K562 (cell line): ENCODE measurements around the gene PTPRG. TPM values are rescaled to one million over a fixed set of nuclear protein-coding genes. Genes with fewer than 3 reads are reported as not detected.
"Not testable (repeated sequence)": the region's sequence is repeated elsewhere in the genome, so short reads cannot be mapped to it uniquely, and the experiment has no call there.

Experiments used
- ATAC-seq: fragments of 200-7000 bp; cut with Tn5 transposase; 3 replicates; pipeline ENCODE4 v1.9.1; 2020; ENCODE audit warnings: moderate library complexity
- BruUV-seq: library from RNA; stranded (reverse); fragments of 400-500 nt; replicated peaks from 2 replicates; lab custom pipeline; 2021; lab: Mats Ljungman, UMichigan
- CTCF ChIA-PET: fragments of 300-600 bp; formaldehyde crosslinking; extraction: SDS; loops from one replicate; lab custom pipeline; 2021; ENCODE audit warnings: low intra/inter-chr PET ratio; lab: Yijun Ruan, JAX
- POLR2A ChIA-PET: fragments of 300-600, 350-650 bp; sonication (Branson Sonifier 250); formaldehyde crosslinking; extraction: SDS; loops from one replicate; lab custom pipeline; 2021; ENCODE audit warnings: antibody characterized with exemption, inconsistent platforms; lab: Yijun Ruan, JAX
- DNase-seq, 4 experiments: peaks; one replicate each; pipeline versions ENCODE4 v3.0.0 to v3.0.0-alpha.2; 2011 to 2018; ENCODE audit warnings: low spot score in 3 of 4, mixed read lengths in 3 of 4; ENCODE audit errors: extremely low read depth in 1 of 4
- FAIRE-seq: peaks from 2 replicates; lab custom pipeline; 2011; peaks lifted over from hg19 to GRCh38; lab: Jason Lieb, UNC
- H2AFZ ChIP-seq: 2 replicates; pipeline ENCODE4 v1.6.0; 2011; ENCODE audit warnings: low read depth, low read length, control low read depth, inconsistent platforms
- H3K27ac ChIP-seq: fragments of 200-600 bp; 3 replicates; pipeline ENCODE4 v1.8.0; 2011; ENCODE audit warnings: low read depth, mild to moderate bottlenecking, control low read depth, inconsistent platforms, low read length, moderate library complexity, mixed read lengths; ENCODE audit errors: extremely low read depth
- H3K27me3 ChIP-seq, 2 experiments: fragments of 300-600 bp in 1 of 2; 2 replicates in 1 of 2; 3 replicates in 1 of 2; pipeline versions ENCODE4 v1.6.0 to v1.8.0; 2011; ENCODE audit warnings: inconsistent platforms in 2 of 2, low read length in 2 of 2, mild to moderate bottlenecking in 1 of 2, mixed read lengths in 1 of 2, moderate library complexity in 1 of 2; ENCODE audit not compliant: control insufficient read depth in 2 of 2, insufficient read depth in 2 of 2
- H3K36me3 ChIP-seq: fragments of 300-600 bp; 3 replicates; pipeline ENCODE4 v1.8.0; 2011; ENCODE audit warnings: mild to moderate bottlenecking, low read length, inconsistent platforms; ENCODE audit not compliant: control insufficient read depth, insufficient read depth
- H3K4me1 ChIP-seq, 2 experiments: fragments of 200-600 bp in 1 of 2; replicated peaks in 1 of 2; 2 replicates in 1 of 2; 3 replicates in 1 of 2; pipeline versions ENCODE4 v1.5.1 to v1.8.0; 2011; ENCODE audit warnings: inconsistent platforms in 2 of 2, low read length in 2 of 2, mild to moderate bottlenecking in 1 of 2, mixed read lengths in 1 of 2, moderate library complexity in 1 of 2; ENCODE audit not compliant: control insufficient read depth in 2 of 2, insufficient read depth in 2 of 2
- H3K4me2 ChIP-seq: 2 replicates; pipeline ENCODE4 v1.6.1; 2011; ENCODE audit warnings: low read length, control low read depth, inconsistent platforms, mixed read lengths; ENCODE audit not compliant: insufficient read depth
- H3K4me3 ChIP-seq: fragments of 200-600 bp; sonication (generic), shearing (Covaris generic); 2 replicates; pipeline ENCODE4 v1.5.1; 2016; ENCODE audit warnings: control low read depth, inconsistent platforms
- H3K79me2 ChIP-seq: fragments of 200-600 bp; 3 replicates; pipeline ENCODE4 v1.8.0; 2011; ENCODE audit warnings: low read length, inconsistent platforms; ENCODE audit not compliant: control insufficient read depth, insufficient read depth
- H3K9ac ChIP-seq, 2 experiments: 2 replicates each; pipeline versions ENCODE4 v1.6.0 to v1.6.1; 2011; ENCODE audit warnings: low read depth in 2 of 2, low read length in 2 of 2, control low read depth in 1 of 2, inconsistent platforms in 1 of 2, mild to moderate bottlenecking in 1 of 2, mixed read lengths in 1 of 2; ENCODE audit not compliant: insufficient read depth in 1 of 2
- H3K9me1 ChIP-seq: one replicate; pipeline ENCODE4 v1.6.0; 2011; ENCODE audit warnings: inconsistent platforms, mild to moderate bottlenecking, low read length, moderate library complexity; ENCODE audit not compliant: control insufficient read depth, insufficient read depth
- H3K9me3 ChIP-seq: replicated peaks from 2 replicates; pipeline ENCODE4 v1.5.1; 2011; ENCODE audit warnings: low read depth, low read length, inconsistent platforms; ENCODE audit not compliant: control insufficient read depth, insufficient read depth
- H4K20me1 ChIP-seq: replicated peaks from 2 replicates; pipeline ENCODE4 v1.6.1; 2011; ENCODE audit warnings: low read length, inconsistent platforms, mixed read lengths; ENCODE audit not compliant: control insufficient read depth, insufficient read depth
- HCFC1 ChIP-seq: IDR thresholded peaks from 2 replicates; pipeline ENCODE4 v1.6.1; 2012; ENCODE audit warnings: low read depth, low read length, improper control_type of control experiment
- MCM7 ChIP-seq, 2 experiments: fragments of 450-650 bp; IDR thresholded peaks; 2 replicates each; pipeline ENCODE4 v1.6.1; 2016 to 2018
- PRMT5 ChIP-seq: sonication (generic); formaldehyde crosslinking; IDR thresholded peaks from 2 replicates; pipeline ENCODE4 v1.5.0; 2020; ENCODE audit warnings: missing genetic modification reagents
- SREBF2 ChIP-seq: sonication (generic); formaldehyde crosslinking; IDR thresholded peaks from 2 replicates; pipeline ENCODE4 v1.4.0; 2020; ENCODE audit warnings: mild to moderate bottlenecking, missing genetic modification reagents
- WGBS: fragments of 100-300 bp; shearing (Covaris generic); methylation state at CpG from one replicate; pipeline ENCODE4 v1.1.6; 2016; ENCODE audit warnings: low coverage, mixed read lengths; ENCODE audit not compliant: insufficient coverage; ENCODE audit errors: missing lambda C conversion rate; 5-methylcytosine and 5-hydroxymethylcytosine counted together
- in situ Hi-C: fragments of 300-500 bp; cut with MboI; formaldehyde crosslinking; loops from 4 replicates; pipeline ENCODE4 v1.15.0; 2018; ENCODE audit warnings: inconsistent platforms, mixed read lengths
- intact Hi-C: fragments of 100-400 bp; cut with micrococcal nuclease; formaldehyde crosslinking; loops from 2 replicates; pipeline ENCODE4 v1.14.2; 2022
- polyA plus RNA-seq, 8 experiments: library from polyadenylated mRNA; depleted of rRNA in 4 of 8; stranded (reverse) in 5 of 8; unstranded in 3 of 8; fragments of >200 nt; fragmentation: Nextera tagmentation in 2 of 8; fragmentation: Illumina TruSeq in 1 of 8; extraction: Ambion mirVana in 2 of 8; extraction: Trizol in 1 of 8; gene quantifications; 2 replicates each; pipeline versions ENCODE4 v1.2.1 to v1.2.3, GENCODE V29; 2011 to 2014; ENCODE audit warnings: inconsistent platforms in 1 of 8, missing spikeins in 1 of 8
- total RNA-seq, 7 experiments: library from RNA; depleted of rRNA in 6 of 7; stranded (reverse); fragments of >200 nt in 6 of 7; fragmentation: Illumina TruSeq in 2 of 7; extraction: Trizol in 2 of 7; gene quantifications; 2 replicates each; pipeline versions ENCODE4 v1.2.1 to v1.2.3, GENCODE V29; 2011 to 2021; ENCODE audit warnings: low replicate concordance in 1 of 7
- TF ChIP-seq, protein P1 (sequence below): fragments of 250-450 bp; sonication (Bioruptor Pico); IDR thresholded peaks from 2 replicates; pipeline ENCODE4 v1.5.0; 2022; ENCODE audit warnings: mild to moderate bottlenecking

Gene PTPRG
- total and polyA plus RNA-seq, 9 of the 15 experiments (the other 6 are each of a cell fraction or from before 2014, with no cell fraction given), result 0.16 TPM; not detected in 8

DNA sequence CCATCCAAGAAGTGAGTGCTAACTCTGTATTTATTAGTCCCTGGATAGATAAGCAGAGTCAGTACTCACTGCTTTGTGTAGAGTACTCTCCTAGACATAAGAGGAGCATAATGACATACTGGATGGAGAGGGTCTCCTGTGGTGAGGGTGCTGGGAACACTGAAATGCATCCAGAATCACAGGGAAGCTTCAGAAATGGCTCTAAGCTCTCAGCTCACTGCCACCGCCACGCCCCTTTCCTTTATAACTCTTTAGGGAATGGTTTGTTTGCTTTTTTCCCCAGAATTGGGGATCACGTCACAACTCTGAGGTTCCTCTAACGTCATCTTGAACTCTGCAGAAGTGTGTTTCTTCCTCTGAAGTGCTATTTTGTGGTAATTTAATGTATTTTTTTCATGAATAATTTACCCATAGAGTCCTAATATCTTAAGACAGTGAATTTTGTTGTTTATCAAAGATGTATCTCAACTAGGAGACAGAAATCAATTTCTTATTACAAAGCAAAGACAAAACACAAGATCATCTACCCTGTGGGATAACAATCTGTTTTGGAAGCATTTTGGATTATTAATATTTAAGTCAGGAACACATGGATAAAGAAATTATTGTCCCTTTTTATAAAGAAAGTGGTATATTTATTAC, 154.6 kb downstream of the PTPRG start (continued):
- no peak for TF ChIP-seq SREBF2 (CRISPR knock-in tag)
- TF ChIP-seq HCFC1, result no peak
- TF ChIP-seq MCM7 (IDR thresholded peaks at IDR 0.05), result no peak
- no peak for TF ChIP-seq PRMT5 (CRISPR knock-in tag)
- TF ChIP-seq, protein P1, sequence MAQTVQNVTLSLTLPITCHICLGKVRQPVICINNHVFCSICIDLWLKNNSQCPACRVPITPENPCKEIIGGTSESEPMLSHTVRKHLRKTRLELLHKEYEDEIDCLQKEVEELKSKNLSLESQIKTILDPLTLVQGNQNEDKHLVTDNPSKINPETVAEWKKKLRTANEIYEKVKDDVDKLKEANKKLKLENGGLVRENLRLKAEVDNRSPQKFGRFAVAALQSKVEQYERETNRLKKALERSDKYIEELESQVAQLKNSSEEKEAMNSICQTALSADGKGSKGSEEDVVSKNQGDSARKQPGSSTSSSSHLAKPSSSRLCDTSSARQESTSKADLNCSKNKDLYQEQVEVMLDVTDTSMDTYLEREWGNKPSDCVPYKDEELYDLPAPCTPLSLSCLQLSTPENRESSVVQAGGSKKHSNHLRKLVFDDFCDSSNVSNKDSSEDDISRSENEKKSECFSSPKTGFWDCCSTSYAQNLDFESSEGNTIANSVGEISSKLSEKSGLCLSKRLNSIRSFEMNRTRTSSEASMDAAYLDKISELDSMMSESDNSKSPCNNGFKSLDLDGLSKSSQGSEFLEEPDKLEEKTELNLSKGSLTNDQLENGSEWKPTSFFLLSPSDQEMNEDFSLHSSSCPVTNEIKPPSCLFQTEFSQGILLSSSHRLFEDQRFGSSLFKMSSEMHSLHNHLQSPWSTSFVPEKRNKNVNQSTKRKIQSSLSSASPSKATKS, result no peak

DNA sequence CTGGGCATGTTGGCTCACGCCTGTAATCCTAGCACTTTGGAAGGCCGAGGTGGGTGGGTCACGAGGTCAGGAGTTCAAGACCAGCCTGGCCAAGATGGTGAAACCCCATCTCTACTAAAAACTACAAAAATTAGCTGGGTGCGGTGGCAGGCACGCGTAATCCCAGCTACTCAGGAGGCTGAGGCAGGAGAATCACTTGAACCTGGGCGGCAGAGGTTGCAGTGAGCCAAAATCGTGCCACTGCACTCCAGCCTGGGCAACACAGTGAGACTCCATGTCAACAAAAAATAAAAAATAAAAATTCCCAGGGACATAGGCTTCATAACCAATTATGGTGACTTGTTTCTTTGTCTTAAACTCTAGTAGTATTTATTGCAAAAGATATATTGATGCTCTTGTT, 155.3 kb downstream of the PTPRG start:
- FAIRE-seq, BruUV-seq, H3K27me3 ChIP-seq, H3K4me2 ChIP-seq, intact Hi-C loops, H3K27ac ChIP-seq, H3K9me1 ChIP-seq, ATAC-seq, H3K79me2 ChIP-seq, in situ Hi-C loops, H3K9ac ChIP-seq, H3K4me1 ChIP-seq, CTCF ChIA-PET, H4K20me1 ChIP-seq, H2AFZ ChIP-seq, H3K4me3 ChIP-seq, H3K36me3 ChIP-seq, POLR2A ChIA-PET, DNase-seq, H3K9me3 ChIP-seq: not testable (repeated sequence)
- WGBS, result 3% methylated on average over 8 of the region's 8 CpGs
